HG03196 (cell line): ENCODE measurements around the gene MBNL1.
"Not testable (repeated sequence)": the region's sequence is repeated elsewhere in the genome, so short reads cannot be mapped to it uniquely, and the experiment has no call there.

Experiments used
- ATAC-seq: cut with Tn5 transposase; IDR thresholded peaks from one replicate; pipeline ENCODE4 v1.9.1; 2021; ENCODE audit not compliant: unreplicated experiment

Gene MBNL1

GRCh38 chr3:152438181-152438580, 169.5 kb downstream of the MBNL1 start:
- no peak for ATAC-seq

DNA sequence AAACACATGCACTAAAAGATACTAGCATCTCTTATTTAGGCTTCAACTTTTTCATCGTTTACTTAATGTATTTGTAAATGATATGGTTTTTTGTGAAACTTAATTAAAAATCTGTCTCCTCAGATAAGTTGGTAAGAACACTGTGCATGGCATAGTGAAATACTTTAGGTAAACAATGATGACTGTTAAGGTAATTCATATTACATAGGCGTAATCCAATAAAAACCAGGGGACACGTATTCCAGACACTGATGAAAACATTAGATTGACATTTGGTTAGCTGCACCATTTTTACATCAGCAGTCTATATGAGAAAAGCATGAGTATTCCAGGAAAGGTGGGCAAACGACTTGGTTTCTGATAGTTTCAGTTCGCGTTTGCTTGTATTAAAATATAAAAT, 170.0 kb downstream of the MBNL1 start:
- ATAC-seq, result no peak

GRCh38 chr3:152440243-152440642, 171.5 kb downstream of the MBNL1 start:
- ATAC-seq, result not testable (repeated sequence)

DNA sequence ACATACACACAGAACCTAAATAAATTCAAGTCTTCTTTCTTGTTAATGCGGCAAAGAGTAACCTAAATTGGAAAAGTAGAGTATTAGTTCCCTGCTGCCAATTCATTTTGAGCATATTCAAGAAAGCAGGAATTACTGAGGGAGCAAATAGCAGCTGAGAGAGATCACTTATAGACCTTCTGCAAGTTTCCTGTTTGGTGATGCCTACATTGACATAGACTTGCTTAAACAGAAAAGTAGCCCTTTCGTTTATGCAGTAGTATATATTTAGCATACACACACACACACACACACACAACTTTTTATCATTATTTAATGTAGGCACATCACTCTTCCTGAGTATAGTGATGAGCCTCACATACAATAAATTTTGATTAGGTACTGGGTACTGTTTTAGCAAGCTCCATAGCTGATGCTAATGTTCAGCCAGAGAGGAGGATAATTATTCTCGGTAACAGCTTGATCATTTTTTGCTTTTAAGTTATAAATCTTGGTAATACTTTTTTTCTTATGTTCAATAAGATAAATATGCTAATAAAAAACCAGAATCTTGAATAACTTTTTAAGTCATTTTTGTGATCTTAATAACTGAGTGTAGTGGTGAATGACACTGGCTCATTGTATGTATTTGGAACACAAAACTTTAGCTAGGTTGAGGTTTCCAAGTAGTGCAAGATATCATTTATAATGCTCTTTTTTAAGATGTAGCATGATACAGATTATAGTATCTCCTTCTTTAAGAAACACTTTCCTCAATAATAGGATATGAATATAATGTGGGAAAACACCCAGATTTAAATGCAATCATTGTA, 174.7 kb downstream of the MBNL1 start:
- no peak for ATAC-seq

DNA sequence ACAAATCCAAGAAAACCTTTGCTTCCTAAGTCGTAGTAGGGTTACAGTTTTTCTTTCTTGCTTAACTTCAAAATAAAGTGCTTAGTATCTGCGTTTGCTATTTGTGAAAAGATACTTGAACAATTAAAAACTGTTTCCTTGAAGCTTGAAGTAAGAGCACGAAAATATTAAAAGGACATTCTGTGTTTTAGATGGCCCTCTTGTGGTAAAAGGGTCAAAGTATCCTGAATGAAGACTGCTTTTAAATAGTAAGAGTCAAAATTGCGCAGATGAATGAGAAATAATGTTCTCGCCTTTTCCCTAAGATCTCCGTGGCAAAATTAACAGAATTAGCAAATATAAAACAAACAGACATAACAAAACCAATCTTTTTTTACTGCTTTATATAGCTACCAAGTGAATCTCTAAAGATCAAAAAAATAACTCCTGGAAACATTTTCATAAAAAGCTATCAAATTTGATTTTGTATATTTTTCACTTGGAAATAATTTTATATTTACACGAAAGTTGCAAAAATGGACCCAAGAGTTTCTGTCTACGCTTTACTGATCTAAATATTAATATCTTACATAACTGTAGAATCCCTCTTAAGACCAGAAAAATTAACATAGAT, 175.4 kb downstream of the MBNL1 start:
- no peak for ATAC-seq

DNA sequence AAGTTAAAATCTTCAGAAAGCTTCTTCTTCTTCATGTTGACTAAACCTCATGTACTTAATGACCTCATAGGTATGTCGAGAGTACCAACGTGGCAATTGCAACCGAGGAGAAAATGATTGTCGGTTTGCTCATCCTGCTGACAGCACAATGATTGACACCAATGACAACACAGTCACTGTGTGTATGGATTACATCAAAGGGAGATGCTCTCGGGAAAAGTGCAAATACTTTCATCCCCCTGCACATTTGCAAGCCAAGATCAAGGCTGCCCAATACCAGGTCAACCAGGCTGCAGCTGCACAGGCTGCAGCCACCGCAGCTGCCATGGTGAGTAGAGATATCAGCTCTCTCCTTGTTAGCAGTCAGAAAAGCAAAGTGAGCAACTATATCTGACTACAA, 176.5 kb downstream of the MBNL1 start:
- no peak for ATAC-seq

DNA sequence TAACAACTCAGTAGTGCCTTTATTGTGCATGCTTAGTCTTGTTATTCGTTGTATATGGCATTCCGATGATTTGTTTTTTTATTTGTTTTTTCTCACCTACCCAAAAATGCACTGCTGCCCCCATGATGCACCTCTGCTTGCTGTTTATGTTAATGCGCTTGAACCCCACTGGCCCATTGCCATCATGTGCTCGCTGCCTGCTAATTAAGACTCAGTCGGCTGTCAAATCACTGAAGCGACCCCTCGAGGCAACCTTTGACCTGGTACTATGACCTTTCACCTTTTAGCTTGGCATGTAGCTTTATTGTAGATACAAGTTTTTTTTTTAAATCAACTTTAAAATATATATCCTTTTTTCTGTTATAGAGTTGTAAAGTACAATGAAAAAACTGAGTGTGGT, 177.8 kb downstream of the MBNL1 start:
- ATAC-seq, result no peak

DNA sequence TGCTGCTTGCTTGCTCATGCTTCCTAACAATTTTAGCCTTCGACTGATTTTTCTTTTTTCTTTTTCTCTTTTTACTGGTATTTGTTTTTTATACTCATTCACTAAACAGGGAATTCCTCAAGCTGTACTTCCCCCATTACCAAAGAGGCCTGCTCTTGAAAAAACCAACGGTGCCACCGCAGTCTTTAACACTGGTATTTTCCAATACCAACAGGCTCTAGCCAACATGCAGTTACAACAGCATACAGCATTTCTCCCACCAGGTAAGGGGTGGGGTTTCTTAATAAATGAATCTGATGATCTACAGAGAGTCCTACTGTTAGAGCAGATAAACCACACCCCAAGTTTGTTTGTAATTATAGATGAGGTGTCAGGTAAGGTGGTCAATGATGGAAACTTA, 178.8 kb downstream of the MBNL1 start:
- no peak for ATAC-seq

DNA sequence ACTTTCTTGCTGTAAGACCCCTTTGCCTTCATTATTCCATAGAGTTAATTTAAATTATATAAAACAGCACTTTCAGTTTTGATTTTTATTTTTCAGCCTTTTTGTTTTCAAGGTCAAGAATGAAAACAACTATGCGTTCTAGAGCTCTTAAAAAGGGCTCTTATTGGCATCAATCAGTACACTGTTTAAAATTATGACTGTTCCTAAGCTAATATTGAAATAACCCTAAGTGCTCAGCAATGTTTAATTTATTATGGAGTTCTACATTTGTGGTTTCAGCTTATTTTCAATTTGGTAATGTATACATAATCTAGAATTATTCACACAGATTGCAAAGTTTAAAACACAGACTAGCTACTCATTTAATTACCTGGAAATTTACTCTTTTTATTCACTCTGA, 179.4 kb downstream of the MBNL1 start:
- no peak for ATAC-seq

DNA sequence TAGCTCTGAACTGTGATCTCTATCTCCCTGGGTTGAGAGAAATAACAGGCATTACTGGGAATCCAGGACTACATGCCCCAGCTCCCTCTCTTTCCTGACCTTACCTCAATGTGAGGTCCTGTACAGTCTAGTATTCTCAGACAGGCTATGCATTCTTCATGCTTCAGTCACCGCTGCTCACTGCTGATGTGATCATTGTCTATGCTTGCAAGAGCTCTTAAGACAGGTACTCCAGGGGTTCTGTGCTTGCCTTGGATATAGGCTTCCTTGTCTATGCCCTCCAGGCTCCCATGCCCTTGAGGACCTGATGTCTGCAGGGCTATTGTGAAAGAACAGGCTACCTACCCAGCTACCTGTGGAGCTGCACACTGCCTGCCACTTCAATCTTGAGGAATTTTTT, 183.6 kb downstream of the MBNL1 start:
- ATAC-seq, result no peak

DNA sequence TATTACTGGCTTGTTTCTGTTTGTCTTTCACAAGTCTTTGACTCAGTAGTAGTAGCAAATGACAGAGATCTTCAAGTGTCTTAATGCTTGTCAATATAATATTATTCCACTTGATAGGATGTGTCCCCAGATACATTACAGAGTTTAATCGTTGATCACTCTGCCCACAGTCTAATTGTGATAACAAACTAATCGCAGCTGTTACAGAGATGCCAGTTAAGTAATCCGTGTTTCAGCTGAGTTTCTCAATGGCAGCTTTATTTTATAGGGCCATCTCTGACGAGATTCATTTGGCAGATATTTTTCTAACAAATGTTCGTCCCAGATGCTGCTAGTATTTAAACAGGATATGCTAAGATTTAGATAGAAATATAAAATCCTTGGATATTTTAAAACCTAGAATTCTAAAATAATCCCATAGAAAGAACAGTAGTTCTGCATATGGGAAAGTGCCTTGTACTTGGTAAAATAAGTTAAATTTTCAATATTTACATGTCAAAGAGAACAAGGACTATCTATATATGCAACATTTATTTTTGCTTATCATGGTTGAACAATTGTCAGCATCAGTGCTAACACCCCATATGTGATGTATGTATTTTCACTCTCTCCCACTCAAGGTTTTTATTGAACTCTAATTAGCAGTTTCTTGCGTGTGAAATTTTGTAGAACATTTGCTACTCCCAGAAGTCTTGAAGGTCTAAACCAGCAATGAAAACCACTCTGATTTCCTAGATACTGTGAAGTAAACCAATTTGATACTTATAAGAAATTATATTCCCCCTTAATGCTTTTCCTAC, 185.5 kb downstream of the MBNL1 start:
- ATAC-seq, result no peak

GRCh38 chr3:152455989-152456388, 187.3 kb downstream of the MBNL1 start:
- ATAC-seq, result no peak

DNA sequence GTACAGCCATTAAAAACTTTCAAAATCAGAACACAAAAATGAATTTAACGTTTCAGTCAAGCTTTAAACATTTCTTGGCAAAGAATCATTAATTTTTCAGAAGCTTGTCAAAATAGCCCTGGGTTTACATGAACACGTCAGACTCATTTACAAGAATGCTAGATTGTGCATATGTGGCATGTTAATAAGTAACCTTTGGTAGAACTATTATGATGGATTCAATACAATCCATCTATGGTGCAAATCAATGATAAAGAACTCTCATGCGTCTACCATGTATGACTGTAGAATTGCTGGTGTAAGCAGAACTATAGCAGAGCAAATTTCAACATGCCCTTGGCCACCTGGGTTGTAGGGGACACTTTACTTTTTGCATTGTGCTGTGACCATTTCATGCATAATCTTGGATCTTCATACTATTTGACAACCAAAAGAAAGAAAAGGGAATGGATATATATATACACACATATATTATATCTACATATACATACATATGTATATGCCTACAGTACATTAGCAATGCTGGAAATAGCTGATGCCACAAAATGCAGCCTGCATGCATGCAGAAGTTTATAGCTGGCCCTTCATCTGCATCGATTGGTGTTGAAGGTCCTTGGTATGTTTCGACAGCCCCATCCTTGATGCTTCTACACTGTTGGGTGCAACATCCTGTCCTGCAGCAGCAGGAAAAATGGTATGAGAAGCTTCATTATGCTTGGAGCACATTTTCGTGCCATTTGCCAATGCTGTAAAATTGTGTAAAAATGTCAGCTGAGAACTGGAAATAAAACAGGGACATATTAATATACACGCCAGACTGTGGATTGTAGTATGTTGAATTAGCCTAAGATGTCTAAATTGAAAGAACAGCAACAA, 189.0 kb downstream of the MBNL1 start:
- ATAC-seq, result no peak

DNA sequence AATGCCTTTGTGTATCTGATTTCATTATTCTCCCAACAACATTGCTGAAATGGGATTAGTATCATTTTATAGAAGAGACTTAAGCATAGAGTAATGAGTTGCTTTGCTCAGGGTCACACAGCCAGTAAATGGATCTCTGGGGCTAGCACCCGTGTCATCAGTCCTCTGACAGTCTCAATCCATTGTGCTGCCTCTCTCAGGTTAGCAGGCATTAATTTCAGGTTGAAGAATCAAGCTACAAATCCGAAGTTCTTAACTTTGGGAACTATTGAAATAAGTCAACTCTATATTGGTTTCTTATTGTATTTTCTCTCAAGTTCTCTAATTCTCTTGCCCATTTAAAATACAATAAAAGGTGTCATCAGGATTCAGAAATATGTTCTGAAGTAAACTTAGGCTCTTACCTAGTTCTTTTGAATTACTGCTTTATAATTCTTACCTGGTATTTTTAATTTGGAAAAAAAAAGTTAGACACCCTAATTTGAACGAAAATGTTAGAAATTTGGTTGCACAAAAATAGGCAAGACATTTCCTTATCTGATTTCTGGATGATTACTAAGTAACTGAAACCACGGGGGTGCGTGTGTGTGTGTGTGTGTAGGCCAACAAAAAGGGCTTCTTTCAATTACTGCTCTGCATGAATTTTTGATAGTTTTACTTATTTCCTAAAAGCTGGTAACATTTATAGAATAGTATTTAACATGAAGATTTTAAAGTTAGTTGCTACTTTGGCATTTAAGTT, 189.8 kb downstream of the MBNL1 start:
- no peak for ATAC-seq

DNA sequence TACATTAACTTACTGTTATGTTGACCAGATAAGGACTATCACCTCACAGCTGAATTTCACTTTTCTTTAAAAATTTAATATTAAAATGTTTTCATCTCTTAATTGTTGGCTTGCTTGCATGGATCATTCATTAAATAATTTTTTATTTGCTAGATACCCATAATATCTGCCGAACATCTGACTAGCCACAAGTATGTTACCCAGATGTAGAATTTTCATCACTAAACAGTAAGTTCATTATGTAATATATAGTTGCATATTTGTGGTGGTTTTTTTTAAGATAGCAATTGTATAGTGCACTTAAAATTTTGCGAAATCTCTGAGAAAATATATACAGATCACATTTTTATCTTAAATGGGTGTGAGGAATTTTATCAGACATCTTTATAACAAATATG, 190.4 kb downstream of the MBNL1 start:
- no peak for ATAC-seq

DNA sequence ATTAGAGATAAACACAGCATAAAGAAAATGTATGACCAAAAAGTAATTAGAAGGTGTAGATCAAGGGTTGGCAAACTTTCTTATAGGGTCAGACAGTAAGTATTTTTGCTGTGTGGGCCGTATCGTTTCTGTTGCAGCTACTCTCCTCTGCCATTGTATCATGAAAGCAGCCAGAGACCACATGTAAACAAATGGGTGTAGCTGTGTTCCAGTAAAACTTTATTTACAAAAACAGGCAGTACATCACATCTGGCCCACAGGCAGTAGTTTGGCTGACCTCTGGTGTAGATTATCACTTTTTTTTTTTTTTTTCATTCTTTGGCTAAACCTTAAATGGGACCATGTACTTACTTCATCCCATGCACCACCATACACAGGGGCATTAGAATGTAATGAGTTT, 190.8 kb downstream of the MBNL1 start:
- no peak for ATAC-seq

DNA sequence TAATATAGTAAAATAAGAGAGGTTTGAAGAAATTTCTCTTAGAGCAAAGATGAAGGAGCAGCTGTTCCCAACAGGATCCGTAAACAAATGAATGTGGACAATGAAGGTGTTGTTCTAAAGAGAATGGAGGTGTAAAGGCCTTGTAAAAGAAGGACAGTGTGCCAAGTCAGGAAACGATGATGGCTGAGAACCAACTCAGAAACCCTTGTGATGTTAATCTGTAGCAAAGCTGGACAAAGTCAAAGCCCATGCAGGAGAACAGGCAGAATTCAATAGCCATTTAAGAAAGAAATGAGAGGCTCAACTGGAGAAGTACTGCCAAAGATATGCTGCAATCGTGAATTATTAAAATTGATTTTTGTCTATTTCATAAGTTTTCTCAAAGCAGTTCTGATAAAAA, 192.2 kb downstream of the MBNL1 start:
- ATAC-seq, result no peak

- ATAC-seq, result no peak
These were observed 192.7 kb downstream of the MBNL1 start for GRCh38 chr3:152461460-152461859.

DNA sequence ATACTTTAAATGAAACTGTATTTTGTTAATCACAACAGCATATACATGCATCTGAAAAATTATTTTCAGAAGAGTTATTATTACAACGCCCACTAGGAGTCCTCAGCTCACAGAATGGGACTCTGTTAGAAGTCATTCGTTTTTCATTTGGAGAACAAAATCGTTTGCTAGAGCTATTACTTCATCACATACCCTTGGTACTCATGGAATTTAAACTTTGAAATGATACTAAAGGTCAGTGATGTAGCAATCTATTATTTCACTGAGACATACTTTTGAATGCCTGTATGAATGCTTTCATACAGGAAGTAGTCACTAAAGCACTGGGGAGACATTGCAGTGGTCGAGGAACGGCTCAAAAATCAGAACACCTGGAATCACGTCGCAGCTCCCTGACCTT, 198.1 kb downstream of the MBNL1 start:
- ATAC-seq, result peak; percentile 52

- no peak for ATAC-seq
These were observed 200.7 kb downstream of the MBNL1 start for GRCh38 chr3:152469248-152470025.
